HuH-7 (cell line): Measurements from ENCODE around the gene LRP1-AS.

Source experiments
- DNase-seq: peaks from one replicate; pipeline ENCODE4 v3.0.0; 2011; ENCODE audit warnings: low spot score

The LRP1-AS gene

GRCh38 chr12:57180321-57180989, 33.0 kb upstream of the LRP1-AS start:
- DNase-seq: no peak

- DNase-seq: no peak
Measured at GRCh38 chr12:57179331-57180086, 32.1 kb upstream of the LRP1-AS start.

- DNase-seq: no peak
Measured at GRCh38 chr12:57178213-57178612, 30.8 kb upstream of the LRP1-AS start.

DNA sequence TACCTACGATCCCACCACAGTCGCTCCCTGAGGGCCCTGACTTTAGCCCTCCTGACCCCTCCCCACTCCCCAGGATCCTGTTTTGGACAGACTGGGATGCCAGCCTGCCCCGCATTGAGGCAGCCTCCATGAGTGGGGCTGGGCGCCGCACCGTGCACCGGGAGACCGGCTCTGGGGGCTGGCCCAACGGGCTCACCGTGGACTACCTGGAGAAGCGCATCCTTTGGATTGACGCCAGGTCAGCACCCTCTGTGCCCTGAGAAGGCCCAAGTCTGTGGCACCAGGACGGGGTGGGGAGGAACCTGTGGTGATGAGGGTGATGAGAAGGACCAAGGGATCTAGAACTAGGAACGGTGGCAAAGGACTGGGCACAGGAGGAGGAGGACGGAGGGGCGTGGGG, 29.9 kb upstream of the LRP1-AS start:
- DNase-seq: no peak

- no peak for DNase-seq
Measured at GRCh38 chr12:57176846-57177245, 29.4 kb upstream of the LRP1-AS start.

- no peak for DNase-seq
Measured at GRCh38 chr12:57176139-57176477, 28.7 kb upstream of the LRP1-AS start.

DNA sequence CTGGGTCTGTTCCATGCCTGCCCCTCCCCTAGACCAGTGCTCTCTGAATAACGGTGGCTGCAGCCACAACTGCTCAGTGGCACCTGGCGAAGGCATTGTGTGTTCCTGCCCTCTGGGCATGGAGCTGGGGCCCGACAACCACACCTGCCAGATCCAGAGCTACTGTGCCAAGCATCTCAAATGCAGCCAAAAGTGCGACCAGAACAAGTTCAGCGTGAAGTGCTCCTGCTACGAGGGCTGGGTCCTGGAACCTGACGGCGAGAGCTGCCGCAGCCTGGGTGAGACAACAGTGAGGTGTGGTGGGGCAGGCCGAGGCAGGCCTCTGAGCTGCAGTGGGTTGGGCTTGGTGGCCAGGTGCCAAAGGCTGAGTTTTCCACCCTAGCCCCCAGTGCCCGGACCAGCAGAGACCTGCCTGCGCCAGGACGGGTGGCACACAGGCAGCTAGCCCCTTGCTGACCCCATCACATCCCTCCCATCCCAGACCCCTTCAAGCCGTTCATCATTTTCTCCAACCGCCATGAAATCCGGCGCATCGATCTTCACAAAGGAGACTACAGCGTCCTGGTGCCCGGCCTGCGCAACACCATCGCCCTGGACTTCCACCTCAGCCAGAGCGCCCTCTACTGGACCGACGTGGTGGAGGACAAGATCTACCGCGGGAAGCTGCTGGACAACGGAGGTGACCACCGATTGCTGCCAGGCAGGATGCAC, 28.2 kb upstream of the LRP1-AS start:
- peak; percentile 92 for DNase-seq

DNA sequence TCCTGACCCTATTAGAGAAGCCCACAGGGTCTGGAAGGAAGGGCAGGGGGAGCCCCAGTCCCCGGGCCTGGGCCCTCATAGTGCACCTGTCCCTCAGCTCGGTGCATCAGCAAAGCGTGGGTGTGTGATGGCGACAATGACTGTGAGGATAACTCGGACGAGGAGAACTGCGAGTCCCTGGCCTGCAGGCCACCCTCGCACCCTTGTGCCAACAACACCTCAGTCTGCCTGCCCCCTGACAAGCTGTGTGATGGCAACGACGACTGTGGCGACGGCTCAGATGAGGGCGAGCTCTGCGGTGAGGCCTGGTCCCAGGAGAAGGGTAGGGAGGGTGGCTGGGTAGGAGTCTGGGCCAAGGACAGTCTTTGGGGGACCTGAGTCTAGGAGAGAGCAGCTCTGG, 26.3 kb upstream of the LRP1-AS start:
- no peak for DNase-seq

DNA sequence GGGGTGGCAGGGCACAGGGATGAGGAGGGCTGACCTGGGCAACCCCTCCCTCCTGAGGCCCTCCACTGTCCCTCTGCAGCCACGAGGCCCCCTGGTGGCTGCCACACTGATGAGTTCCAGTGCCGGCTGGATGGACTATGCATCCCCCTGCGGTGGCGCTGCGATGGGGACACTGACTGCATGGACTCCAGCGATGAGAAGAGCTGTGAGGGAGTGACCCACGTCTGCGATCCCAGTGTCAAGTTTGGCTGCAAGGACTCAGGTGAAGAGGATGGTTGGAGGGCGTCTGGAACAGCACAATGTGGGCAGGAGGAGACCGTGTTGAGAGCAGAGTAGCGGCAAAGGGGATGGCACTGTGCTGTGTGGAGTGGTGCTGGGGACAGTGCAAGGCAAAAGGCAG, 25.7 kb upstream of the LRP1-AS start:
- peak; percentile 90 for DNase-seq

DNA sequence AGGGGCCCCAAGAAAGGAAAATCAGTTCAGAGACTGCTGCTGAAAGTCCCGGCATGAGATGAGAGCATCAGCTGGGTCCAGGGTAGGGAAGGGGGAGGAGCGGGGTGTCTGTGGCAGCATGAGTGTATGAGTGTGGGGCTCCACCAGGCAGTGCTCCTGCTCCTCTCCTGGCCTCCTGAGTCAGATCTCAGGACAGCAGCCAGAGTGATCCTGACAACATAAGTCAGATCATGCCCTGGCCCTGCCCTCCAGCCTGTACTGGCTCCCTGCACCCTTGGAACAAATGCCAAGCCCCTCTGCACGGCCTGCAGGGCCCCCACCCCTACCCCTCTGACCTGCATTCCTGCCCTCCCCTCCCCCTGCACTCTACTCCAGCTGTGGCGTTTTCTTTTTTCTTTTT, 24.2 kb upstream of the LRP1-AS start:
- no peak for DNase-seq

DNA sequence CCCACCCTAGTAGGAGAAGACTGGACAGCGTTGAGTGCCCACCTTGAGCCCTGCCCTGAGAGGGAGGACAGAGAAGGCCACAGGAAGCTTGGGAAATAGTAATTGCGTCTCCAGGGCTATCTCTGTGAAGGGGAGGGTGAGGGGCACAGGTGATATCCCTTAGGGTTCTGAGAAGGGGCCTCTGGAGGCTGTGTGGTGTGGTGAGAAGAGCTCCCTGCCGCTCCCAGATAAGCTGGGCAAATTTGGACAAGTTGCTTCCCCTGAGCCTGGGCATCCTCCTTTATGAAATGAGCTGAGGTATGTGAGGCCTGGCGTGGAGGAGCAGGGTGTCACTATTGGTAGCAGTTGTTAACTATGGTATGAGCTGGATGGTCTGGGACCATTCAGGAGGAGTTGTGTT, 23.5 kb upstream of the LRP1-AS start:
- no peak for DNase-seq

- no peak for DNase-seq
Measured at GRCh38 chr12:57170408-57170807, 23.0 kb upstream of the LRP1-AS start.

DNA sequence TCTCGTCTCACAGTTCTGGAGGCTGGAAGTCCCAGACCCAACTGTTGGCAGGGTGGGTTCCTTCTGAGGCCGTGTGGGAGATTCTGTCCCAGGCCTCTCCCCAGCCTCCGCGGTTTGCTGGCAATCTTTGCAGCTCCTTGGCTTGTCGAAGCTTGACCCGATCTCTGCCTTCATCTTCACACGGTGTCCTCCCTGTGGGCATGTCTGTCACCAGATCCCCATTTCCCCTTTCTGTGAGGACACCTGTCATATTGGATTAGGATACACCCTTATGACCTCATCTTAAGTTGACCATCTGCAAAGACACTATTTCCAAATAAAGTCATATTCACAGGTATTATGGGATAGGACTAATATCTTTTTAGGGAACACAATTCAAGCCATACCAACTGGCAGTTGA, 22.6 kb upstream of the LRP1-AS start:
- DNase-seq: no peak

- DNase-seq: no peak
Measured at GRCh38 chr12:57169046-57169795, 21.8 kb upstream of the LRP1-AS start.

- DNase-seq: no peak
Measured at GRCh38 chr12:57168058-57168457, 20.6 kb upstream of the LRP1-AS start.

DNA sequence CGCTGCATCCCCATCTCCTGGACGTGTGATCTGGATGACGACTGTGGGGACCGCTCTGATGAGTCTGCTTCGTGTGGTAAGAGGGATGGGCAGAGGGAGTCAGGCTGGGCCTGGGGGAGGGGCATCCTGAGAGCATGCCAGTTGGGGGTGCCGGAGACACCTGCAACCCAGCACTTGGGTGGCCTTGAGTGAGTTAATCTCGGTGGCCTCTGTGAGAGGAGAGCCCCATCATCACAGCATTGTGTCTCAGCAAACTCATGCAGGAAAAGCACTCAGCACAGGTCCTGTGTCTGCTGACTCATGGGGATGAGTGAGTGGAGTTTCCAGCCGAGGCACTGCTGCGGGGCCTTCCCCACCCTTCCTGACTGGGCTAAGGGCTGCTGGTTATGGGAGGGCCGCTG, 19.6 kb upstream of the LRP1-AS start:
- no peak for DNase-seq

DNA sequence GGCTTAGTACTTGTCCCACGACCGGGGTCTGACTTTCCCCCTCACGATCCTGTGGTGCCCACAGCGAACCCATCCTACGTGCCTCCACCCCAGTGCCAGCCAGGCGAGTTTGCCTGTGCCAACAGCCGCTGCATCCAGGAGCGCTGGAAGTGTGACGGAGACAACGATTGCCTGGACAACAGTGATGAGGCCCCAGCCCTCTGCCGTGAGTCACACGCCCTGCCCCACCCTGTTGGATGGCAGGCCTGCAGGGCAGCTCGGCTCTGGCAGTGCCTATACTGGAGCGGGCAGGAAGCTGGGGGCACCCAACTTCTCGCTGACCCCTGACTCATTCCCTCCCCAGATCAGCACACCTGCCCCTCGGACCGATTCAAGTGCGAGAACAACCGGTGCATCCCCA, 18.3 kb upstream of the LRP1-AS start:
- no peak for DNase-seq

DNA sequence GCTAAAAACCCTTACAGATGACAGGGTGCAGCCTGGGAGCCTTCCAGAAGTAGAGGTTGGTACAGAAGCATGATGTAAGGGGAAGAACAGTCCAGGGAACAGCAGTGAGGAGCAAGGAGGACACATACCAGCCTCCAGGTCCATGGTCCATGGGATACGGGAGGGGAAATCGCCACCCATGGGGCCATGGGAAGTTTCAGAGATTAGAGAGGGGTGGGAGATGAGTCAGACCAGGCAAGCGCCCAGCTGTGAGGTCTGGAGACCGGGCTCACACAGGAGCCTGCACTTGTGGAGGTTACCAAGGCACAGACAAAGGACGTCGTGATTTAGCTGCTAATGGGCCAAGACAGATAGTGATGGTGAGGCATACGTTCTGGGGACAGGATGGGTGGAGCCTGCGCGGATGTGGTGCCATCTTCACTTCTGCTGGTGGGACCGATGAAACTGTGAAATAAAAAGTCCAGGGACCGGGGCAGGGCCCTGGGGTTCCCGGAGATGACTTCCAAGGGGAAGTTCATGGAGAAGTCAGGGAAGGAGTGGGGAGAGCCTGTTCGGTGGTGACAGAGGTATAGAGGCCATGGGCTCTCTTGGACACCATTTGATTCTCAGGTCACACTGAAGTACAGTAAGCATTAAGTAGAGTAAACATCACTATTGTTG, 17.7 kb upstream of the LRP1-AS start:
- DNase-seq: no peak

DNA sequence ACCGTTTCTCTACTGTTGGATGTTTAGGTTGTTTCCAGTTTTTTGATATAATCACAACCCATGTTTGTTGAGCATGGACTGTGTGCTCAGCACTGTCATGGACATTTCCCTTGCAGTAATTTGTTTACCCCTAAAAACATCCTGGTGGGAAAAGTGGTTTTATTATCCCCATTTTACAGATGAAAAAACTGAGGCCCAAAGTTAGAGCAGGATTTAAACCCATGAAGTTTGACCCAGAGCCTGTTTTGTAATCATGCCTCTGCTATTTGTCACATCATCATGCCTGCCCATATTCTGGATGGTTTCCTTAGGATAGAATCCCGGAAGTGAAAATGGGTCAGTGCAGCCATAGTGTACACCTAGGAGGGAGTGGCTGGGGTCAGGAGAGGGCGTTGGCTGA, 17.0 kb upstream of the LRP1-AS start:
- no peak for DNase-seq

GRCh38 chr12:57162553-57163125, 15.2 kb upstream of the LRP1-AS start:
- no peak for DNase-seq

GRCh38 chr12:57161491-57161890, 14.1 kb upstream of the LRP1-AS start:
- DNase-seq: no peak

DNA sequence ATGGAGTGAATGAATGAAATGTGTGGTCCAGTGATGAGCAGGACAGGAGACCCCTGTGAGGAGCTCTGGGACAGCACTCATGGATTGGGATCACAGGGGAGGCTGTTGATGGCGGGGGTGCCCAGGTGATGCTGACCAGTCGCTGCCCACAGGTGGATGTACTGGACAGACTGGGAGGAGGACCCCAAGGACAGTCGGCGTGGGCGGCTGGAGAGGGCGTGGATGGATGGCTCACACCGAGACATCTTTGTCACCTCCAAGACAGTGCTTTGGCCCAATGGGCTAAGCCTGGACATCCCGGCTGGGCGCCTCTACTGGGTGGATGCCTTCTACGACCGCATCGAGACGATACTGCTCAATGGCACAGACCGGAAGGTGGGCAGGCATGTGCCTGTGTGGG, 13.3 kb upstream of the LRP1-AS start:
- DNase-seq: no peak
